Large intestine (tissue), 12 donors: Measurements from ENCODE around the gene PRR23B. TPM values are rescaled to one million over a fixed set of nuclear protein-coding genes. Genes with fewer than 3 reads are reported as not detected.
"Not testable (repeated sequence)": the region's sequence is repeated elsewhere in the genome, so short reads cannot be mapped to it uniquely, and the experiment has no call there.

Experiments
- DNase-seq, 2 donors: peaks; one replicate each; pipeline versions ENCODE4 v3.0.0 to v3.0.0-alpha.2; 2013
- H3K27ac ChIP-seq: one replicate; pipeline ENCODE4 v1.5.1; 2013; ENCODE audit warnings: low read length
- H3K27me3 ChIP-seq: 2 replicates; pipeline ENCODE4 v1.6.1; 2013; ENCODE audit warnings: low read length; ENCODE audit not compliant: control insufficient read depth, insufficient read depth
- H3K36me3 ChIP-seq: 2 replicates; pipeline ENCODE4 v1.6.1; 2013; ENCODE audit warnings: low read length; ENCODE audit not compliant: control insufficient read depth, insufficient read depth
- H3K4me1 ChIP-seq: one replicate; pipeline ENCODE4 v1.6.1; 2013; ENCODE audit warnings: low read length; ENCODE audit not compliant: control insufficient read depth, insufficient read depth
- H3K4me3 ChIP-seq: one replicate; pipeline ENCODE4 v1.5.1; 2013; ENCODE audit warnings: low read length
- H3K9me3 ChIP-seq: one replicate; pipeline ENCODE4 v1.6.1; 2013; ENCODE audit warnings: mild to moderate bottlenecking, low read depth, low read length, moderate library complexity; ENCODE audit not compliant: control insufficient read depth
- WGBS: methylation state at CpG from one replicate; pipeline ENCODE4 v1.1.5; 2013; ENCODE audit warnings: low lambda C conversion rate; ENCODE audit not compliant: insufficient coverage; 5-methylcytosine and 5-hydroxymethylcytosine counted together
- long read RNA-seq, 11 donors: transcript quantifications; one replicate each; lab custom pipeline, GENCODE V29; 2026
- polyA plus RNA-seq: library from polyadenylated mRNA; unstranded; fragments of 120-200 nt; gene quantifications from one replicate; pipeline ENCODE4 v1.2.1, GENCODE V29; 2013

Gene PRR23B
- not detected for polyA plus RNA-seq
- long read RNA-seq, donor 1, result 0 reads
- long read RNA-seq, donor 2, result 0 reads
- long read RNA-seq, donor 3, result 0 reads
- long read RNA-seq, donor 4, result 0 reads
- long read RNA-seq, donor 5, result 0 reads
- long read RNA-seq, donor 6, result 0 reads
- long read RNA-seq, donor 7, result 0 reads
- long read RNA-seq, donor 8, result 0 reads
- long read RNA-seq, donor 9, result 0 reads
- long read RNA-seq, donor 10, result 0 reads
- long read RNA-seq, donor 11, result 0 reads

DNA sequence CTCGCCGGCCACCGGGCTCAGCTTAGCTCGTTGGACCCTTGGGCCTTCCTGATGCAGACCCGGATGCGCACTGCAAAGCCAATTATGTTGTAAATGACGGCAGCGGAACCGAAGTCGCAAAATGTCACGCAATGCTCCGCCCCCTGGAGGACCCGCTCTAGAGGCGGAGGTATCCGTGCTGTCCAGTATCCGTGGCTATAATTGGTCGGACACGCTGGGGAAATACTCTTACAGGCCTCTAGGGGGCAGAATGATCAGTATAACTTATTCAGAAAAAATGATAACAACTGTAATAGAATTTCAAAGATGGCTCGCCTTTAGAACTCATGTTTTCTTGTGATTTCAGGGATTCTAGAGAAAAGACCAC is at the start of gene PRR23B:
PRR23B (minus strand) TSS at position 59 of the 367 bp plus-strand sequence. CDS start 265 bp downstream, outside the sequence.
- DNase-seq, result no peak
- 56% methylated on average over 4 of the region's 19 CpGs for WGBS
- Histone ChIP-seq H3K27ac (no peak within 1 kb of the TSS), H3K4me3 (no peak within 1 kb of the TSS), H3K36me3 (no peaks in the 10 kb centered on the region), H3K9me3 (peaks cover 15% of the 10 kb centered on the region), H3K27me3 (peaks cover 13% of the 10 kb centered on the region), H3K4me1 (no peaks in the 10 kb centered on the region)

- no peaks in the 10 kb centered on the region for H3K4me1 ChIP-seq
- H3K27ac ChIP-seq, result no peak overlapping the region
- no peaks in the 10 kb centered on the region for H3K27me3 ChIP-seq
- no peaks in the 10 kb centered on the region for H3K36me3 ChIP-seq
- WGBS, result 33% methylated on average over 1 of the region's 1 CpG
- no peak overlapping the region for H3K4me3 ChIP-seq
- H3K9me3 ChIP-seq, result no peaks in the 10 kb centered on the region
- DNase-seq, result no peak
These were observed 42.2 kb upstream of the PRR23B start for GRCh38 chr3:139062918-139063317.

- no CpG with 5 or more reads among the region's 2 CpGs for WGBS
- H3K4me3 ChIP-seq, result no peak overlapping the region
These were observed 32.3 kb upstream of the PRR23B start for GRCh38 chr3:139052802-139053600.

GRCh38 chr3:139044366-139045210 is 23.9 kb upstream of the PRR23B start, which contains the start of gene PRR23C:
TSS of gene PRR23C (minus strand) at chr3:139044892. CDS start at chr3:139044620, 272 bp downstream.
- no peaks in the 10 kb centered on the region for H3K36me3 ChIP-seq
- WGBS, result no CpG with 5 or more reads among the region's 77 CpGs

More at GRCh38 chr3:139052802-139053600, 32.3 kb upstream of the PRR23B start:
- no peak for DNase-seq
- H3K27ac ChIP-seq, result no peak overlapping the region
- no peaks in the 10 kb centered on the region for H3K36me3 ChIP-seq
- H3K4me1 ChIP-seq, result no peaks in the 10 kb centered on the region
- peaks cover 4% of the 10 kb centered on the region for H3K9me3 ChIP-seq
- H3K27me3 ChIP-seq, result no peaks in the 10 kb centered on the region

GRCh38 chr3:139043554-139044365 is 23.0 kb upstream of the PRR23B start:
- peaks cover 16% of the 10 kb centered on the region for H3K27me3 ChIP-seq
- H3K36me3 ChIP-seq, result no peaks in the 10 kb centered on the region
- H3K27ac ChIP-seq, result no peak overlapping the region
- no peaks in the 10 kb centered on the region for H3K4me1 ChIP-seq
- DNase-seq, result no peak
- no CpG with 5 or more reads among the region's 50 CpGs for WGBS
- H3K4me3 ChIP-seq, result no peak overlapping the region
- H3K9me3 ChIP-seq, result peaks cover 15% of the 10 kb centered on the region

More at GRCh38 chr3:139044366-139045210, 23.9 kb upstream of the PRR23B start, which contains the start of gene PRR23C:
- Histone ChIP-seq H3K4me3 (no peak within 1 kb of the TSS), H3K27ac (no peak within 1 kb of the TSS), H3K4me1 (no peaks in the 10 kb centered on the region), H3K27me3 (peaks cover 16% of the 10 kb centered on the region), H3K9me3 (peaks cover 15% of the 10 kb centered on the region)
- DNase-seq, result no peak

DNA sequence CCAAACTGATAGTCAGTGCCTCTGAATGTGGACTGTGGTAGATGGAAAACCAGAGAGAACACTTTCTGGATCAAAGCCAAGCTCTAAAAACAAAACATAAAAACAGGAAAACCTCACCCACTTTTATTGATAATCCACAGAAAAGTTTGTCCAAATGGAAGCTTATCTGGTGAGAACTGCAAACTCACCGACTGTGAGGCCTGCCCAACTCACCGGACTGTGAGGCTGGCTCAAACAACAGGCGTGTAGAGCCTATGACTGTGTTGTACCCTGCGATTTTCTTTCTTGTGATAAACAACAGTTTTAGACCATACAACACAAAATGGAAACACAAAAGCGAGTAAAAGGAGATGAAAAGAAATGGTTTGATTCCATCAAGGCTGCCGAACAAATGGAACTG is 16.8 kb upstream of the PRR23B start:
- 87% methylated on average over 3 of the region's 6 CpGs for WGBS
- Histone ChIP-seq H3K9me3 (no peaks in the 10 kb centered on the region), H3K4me1 (no peaks in the 10 kb centered on the region), H3K27ac (no peak overlapping the region), H3K27me3 (peaks cover 7% of the 10 kb centered on the region), H3K4me3 (no peak overlapping the region), H3K36me3 (no peaks in the 10 kb centered on the region)
- no peak for DNase-seq

DNA sequence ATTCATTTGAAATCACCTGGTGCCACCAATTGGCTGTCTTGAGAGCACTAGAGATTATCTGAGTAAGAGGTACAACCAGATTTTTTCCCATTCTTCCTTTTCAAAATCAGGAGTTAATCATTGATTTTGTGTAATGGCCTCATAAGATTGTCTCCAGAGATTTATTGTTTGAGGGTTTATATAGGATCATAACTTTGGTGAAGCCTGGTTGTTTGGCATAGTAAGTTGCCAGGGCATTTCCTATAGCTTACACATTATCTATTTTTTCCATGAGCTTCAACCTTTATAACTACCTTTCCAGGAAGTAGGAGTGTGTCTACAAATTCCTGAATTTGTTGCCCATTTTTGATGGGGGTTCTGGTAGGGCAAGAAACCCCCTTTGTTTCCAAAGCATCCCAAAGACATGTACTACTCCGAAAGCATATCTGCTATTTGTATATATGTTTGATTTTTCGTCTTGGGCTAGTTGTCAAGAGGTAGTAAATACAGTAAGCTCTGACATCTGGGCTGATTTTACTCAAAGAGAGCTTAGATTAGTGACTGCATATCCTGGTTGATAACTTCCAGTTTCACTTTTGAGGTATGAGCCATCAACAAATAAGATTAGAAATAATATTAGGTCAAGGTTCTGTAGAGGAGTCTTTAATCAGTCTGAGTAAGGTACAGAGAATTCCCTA is 11.7 kb upstream of the PRR23B start:
- no CpG with 5 or more reads among the region's 2 CpGs for WGBS
- no peak overlapping the region for H3K27ac ChIP-seq
- H3K9me3 ChIP-seq, result peaks cover 2% of the 10 kb centered on the region
- no peak overlapping the region for H3K4me3 ChIP-seq
- peak in 1 of 2 donors; percentile 49 for DNase-seq
- H3K36me3 ChIP-seq, result no peaks in the 10 kb centered on the region
- H3K27me3 ChIP-seq, result no peaks in the 10 kb centered on the region
- no peaks in the 10 kb centered on the region for H3K4me1 ChIP-seq

DNA sequence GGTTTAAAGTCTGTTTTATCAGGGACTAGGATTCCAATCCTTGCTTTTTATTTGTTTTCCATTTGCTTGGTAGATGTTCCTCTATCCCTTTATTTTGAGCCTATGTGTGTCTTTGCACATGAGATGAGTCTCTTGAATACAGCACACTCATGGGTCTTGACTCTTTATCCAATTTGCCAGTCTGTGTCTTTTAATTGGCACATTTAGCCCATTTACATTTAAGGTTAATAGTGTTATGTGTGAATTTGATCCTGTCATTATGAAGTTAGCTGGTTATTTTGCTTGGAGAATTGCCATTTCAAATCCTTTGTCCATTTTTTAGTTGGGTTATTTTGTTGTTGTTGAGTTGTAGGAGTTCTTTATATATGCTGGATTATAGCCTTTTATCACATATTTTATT is 9.8 kb upstream of the PRR23B start:
- H3K9me3 ChIP-seq, DNase-seq, H3K27me3 ChIP-seq, H3K4me3 ChIP-seq, H3K36me3 ChIP-seq, H3K27ac ChIP-seq, H3K4me1 ChIP-seq: not testable (repeated sequence)

DNA sequence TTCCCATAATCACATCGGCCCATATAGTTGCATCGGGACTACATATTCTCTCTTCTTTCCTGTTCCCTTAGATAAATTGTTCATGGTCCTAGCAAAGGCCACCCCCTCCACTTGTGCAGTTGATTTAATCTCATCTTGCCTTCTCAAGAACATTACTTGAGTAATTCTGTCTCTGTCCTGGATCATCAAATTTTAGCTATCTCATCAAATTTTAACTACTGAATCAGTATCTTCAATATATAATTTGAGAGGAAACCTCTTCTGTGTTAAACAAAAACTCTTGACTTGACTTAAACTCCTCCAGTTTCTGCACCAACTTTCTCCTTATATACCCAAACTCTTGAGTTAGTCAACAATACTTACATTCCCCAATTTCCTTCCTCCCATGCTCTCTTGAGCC is 4.2 kb upstream of the PRR23B start:
- no peak overlapping the region for H3K27ac ChIP-seq
- H3K4me1 ChIP-seq, result no peaks in the 10 kb centered on the region
- no peaks in the 10 kb centered on the region for H3K36me3 ChIP-seq
- H3K4me3 ChIP-seq, result no peak overlapping the region
- no peak for DNase-seq
- WGBS, result 100% methylated on average over 2 of the region's 2 CpGs
- H3K9me3 ChIP-seq, result peaks cover 10% of the 10 kb centered on the region
- H3K27me3 ChIP-seq, result peaks cover 6% of the 10 kb centered on the region
